Natural killer cell (primary cell): ENCODE measurements around the gene TATDN2. TPM values are rescaled to one million over a fixed set of nuclear protein-coding genes. Genes with fewer than 3 reads are reported as not detected.
A peak's percentile ranks its signal among the peaks of the same experiment; 100 is the strongest.

ENCODE experiments used
- ATAC-seq, 3 donors: fragments of 150-1000 bp in 2 of 3; fragments of 200-7000 bp in 1 of 3; cut with Tn5 transposase; 1 replicate in 1 of 3; 2 replicates in 2 of 3; pipeline ENCODE4 v1.10.0; 2021; ENCODE audit warnings: mild to moderate bottlenecking in 2 of 3, moderate library complexity in 2 of 3
- DNase-seq, 2 donors: peaks; one replicate each; pipeline versions ENCODE4 v3.0.0 to v3.0.0-alpha.2; 2013 to 2021; ENCODE audit warnings: mixed read lengths in 1 of 2
- H3K27ac ChIP-seq: one replicate; pipeline ENCODE4 v1.5.1; 2013; ENCODE audit warnings: mild to moderate bottlenecking, low read length
- H3K27me3 ChIP-seq: one replicate; pipeline ENCODE4 v1.6.1; 2013; ENCODE audit warnings: low read length; ENCODE audit not compliant: control insufficient read depth, insufficient read depth
- H3K36me3 ChIP-seq: one replicate; pipeline ENCODE4 v1.6.1; 2013; ENCODE audit warnings: low read length; ENCODE audit not compliant: control insufficient read depth, insufficient read depth
- H3K4me1 ChIP-seq: one replicate; pipeline ENCODE4 v1.6.1; 2013; ENCODE audit warnings: low read length; ENCODE audit not compliant: control insufficient read depth, insufficient read depth
- H3K4me3 ChIP-seq: one replicate; pipeline ENCODE4 v1.5.1; 2013; ENCODE audit warnings: low read length
- H3K9me3 ChIP-seq: one replicate; pipeline ENCODE4 v1.6.1; 2013; ENCODE audit warnings: low read length; ENCODE audit not compliant: control insufficient read depth, insufficient read depth
- H3K27ac Mint-ChIP-seq, 2 donors: one replicate each; pipeline ENCODE4 v1.8.0; 2022; ENCODE audit warnings: mild to moderate bottlenecking in 2 of 2, mixed read lengths in 2 of 2, moderate library complexity in 1 of 2
- H3K27me3 Mint-ChIP-seq, 2 donors: one replicate each; pipeline ENCODE4 v1.8.0; 2022; ENCODE audit warnings: low read depth in 2 of 2, mixed read lengths in 2 of 2
- H3K36me3 Mint-ChIP-seq: one replicate; pipeline ENCODE4 v1.8.0; 2022; ENCODE audit warnings: mixed read lengths
- H3K4me1 Mint-ChIP-seq, 2 donors: one replicate each; pipeline ENCODE4 v1.8.0; 2022; ENCODE audit warnings: mixed read lengths in 2 of 2
- H3K4me3 Mint-ChIP-seq: one replicate; pipeline ENCODE4 v1.8.0; 2022; ENCODE audit warnings: mild to moderate bottlenecking, moderate library complexity, mixed read lengths
- H3K9me3 Mint-ChIP-seq, 2 donors: one replicate each; pipeline ENCODE4 v1.8.0; 2022; ENCODE audit warnings: mixed read lengths in 2 of 2
- WGBS: methylation state at CpG from one replicate; pipeline ENCODE4 v1.1.7; 2013; ENCODE audit warnings: missing lambda C conversion rate; ENCODE audit not compliant: insufficient coverage; 5-methylcytosine and 5-hydroxymethylcytosine counted together
- intact Hi-C: fragments of 100-400 bp; cut with micrococcal nuclease; formaldehyde crosslinking; loops from one replicate; pipeline ENCODE4 v1.14.2; 2022
- total RNA-seq, 4 donors: library from RNA; stranded (reverse); fragments of 120-200 nt in 1 of 4; gene quantifications; one replicate each; pipeline versions ENCODE4 v1.2.3 to v1.2.4, GENCODE V29; 2013 to 2022
- TF ChIP-seq, protein P1 (sequence below): fragments of 200-600 bp; IDR thresholded peaks from one replicate; pipeline ENCODE4 v1.8.0; 2022; ENCODE audit warnings: antibody characterized with exemption

The TATDN2 gene
- total RNA-seq, 3 donors from 2014 or later (not counting 1 experiment from before 2014, with no cell fraction given), result 75.6 to 99.4 (median 88.4) TPM

DNA sequence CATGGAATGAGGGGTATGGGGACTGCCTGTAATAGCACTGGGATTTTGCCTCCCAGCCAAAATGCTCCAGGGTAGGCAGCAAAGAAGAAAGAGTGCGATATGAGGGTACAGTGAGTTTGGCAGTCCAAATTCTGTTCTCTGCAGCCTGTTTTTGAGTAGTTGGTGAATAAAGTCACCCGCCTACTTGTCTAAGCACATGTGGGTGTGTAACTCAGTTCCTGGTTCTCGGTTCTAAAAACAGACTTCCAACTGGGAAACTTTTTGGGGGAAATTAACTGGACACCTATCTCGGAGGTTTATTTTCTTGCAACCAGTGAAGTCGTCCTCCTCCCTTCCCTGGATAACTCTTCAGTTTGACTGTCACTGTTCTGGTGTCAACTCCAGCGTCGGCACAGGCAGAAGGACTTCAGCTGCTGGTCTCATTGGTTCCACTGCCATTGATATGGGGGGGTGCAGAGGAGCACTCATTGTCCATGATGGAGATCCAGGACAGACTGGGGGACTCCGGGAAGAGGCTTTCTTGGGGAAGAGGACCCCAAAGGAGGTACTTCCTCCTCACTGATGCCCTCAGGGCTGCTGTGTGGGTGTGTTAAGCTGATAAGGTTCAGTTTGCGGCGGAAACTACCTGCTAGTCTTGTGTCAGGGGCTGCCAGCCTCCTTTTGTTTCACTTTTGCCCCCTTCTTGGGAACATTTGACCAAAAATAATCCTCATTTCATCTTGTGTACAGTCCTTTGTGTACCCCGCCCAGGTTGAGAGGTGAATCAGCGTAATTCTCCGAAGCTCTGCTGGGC is 31.3 kb downstream of the TATDN2 start:
- peaks cover 27% of the 10 kb centered on the region for H3K4me1 ChIP-seq
- no peaks in the 10 kb centered on the region for H3K27me3 ChIP-seq
- Mint-ChIP-seq H3K4me1 (peaks cover 24 to 29% of the 10 kb centered on the region in 2 donors), H3K27ac (peak overlapping the region in 1 of 2 donors; percentile 55), H3K27me3 (no peaks in the 10 kb centered on the region), H3K9me3 (no peaks in the 10 kb centered on the region), H3K36me3 (no peaks in the 10 kb centered on the region), H3K4me3 (no peak overlapping the region)
- H3K27ac ChIP-seq, result no peak overlapping the region
- H3K4me3 ChIP-seq, result no peak overlapping the region
- 96% methylated on average over 13 of the region's 13 CpGs for WGBS
- DNase-seq (no peak), ATAC-seq (no peak)
- H3K36me3 ChIP-seq, result peaks cover 63% of the 10 kb centered on the region
- no peaks in the 10 kb centered on the region for H3K9me3 ChIP-seq
- TF ChIP-seq, protein P1, sequence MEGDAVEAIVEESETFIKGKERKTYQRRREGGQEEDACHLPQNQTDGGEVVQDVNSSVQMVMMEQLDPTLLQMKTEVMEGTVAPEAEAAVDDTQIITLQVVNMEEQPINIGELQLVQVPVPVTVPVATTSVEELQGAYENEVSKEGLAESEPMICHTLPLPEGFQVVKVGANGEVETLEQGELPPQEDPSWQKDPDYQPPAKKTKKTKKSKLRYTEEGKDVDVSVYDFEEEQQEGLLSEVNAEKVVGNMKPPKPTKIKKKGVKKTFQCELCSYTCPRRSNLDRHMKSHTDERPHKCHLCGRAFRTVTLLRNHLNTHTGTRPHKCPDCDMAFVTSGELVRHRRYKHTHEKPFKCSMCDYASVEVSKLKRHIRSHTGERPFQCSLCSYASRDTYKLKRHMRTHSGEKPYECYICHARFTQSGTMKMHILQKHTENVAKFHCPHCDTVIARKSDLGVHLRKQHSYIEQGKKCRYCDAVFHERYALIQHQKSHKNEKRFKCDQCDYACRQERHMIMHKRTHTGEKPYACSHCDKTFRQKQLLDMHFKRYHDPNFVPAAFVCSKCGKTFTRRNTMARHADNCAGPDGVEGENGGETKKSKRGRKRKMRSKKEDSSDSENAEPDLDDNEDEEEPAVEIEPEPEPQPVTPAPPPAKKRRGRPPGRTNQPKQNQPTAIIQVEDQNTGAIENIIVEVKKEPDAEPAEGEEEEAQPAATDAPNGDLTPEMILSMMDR, result no peak
- intact Hi-C loops, result no loop called here

DNA sequence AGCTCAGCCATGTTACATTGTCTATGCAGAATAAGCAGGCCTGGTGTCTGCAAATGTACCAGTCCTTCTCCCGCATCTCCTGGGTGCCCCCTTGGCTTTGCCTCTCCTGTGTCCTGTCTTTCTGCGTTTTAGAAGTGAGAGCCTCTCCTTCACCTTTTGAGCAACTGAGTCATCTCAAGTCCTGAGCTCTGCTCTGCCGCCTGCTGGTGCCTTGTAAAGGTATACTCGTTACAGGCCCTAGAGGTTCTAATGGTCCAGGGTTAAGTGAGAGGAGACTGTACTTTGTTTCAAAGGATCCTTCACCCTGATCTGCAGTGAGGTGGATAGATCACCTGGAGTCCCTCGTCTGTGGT is 31.9 kb downstream of the TATDN2 start:
- no peaks in the 10 kb centered on the region for H3K36me3 Mint-ChIP-seq
- 98% methylated on average over 5 of the region's 5 CpGs for WGBS
- peaks cover 28 to 33% of the 10 kb centered on the region in 2 donors for H3K4me1 Mint-ChIP-seq
- peak overlapping the region in 1 of 2 donors; percentile 55 for H3K27ac Mint-ChIP-seq
- no peaks in the 10 kb centered on the region for H3K9me3 ChIP-seq
- ATAC-seq (no peak), DNase-seq (peak in 1 of 2 donors; percentile 31)
- intact Hi-C loops, result no loop called here
- H3K27me3 Mint-ChIP-seq, result no peaks in the 10 kb centered on the region
- H3K4me1 ChIP-seq, result peaks cover 31% of the 10 kb centered on the region
- no peak overlapping the region for H3K27ac ChIP-seq
- TF ChIP-seq, protein P1, result no peak
- H3K9me3 Mint-ChIP-seq, result no peaks in the 10 kb centered on the region
- no peak overlapping the region for H3K4me3 ChIP-seq
- H3K27me3 ChIP-seq, result no peaks in the 10 kb centered on the region
- H3K4me3 Mint-ChIP-seq, result no peak overlapping the region
- peaks cover 64% of the 10 kb centered on the region for H3K36me3 ChIP-seq

GRCh38 chr3:10280571-10280970 is 32.3 kb downstream of the TATDN2 start:
- TF ChIP-seq, protein P1, result no peak
- Mint-ChIP-seq H3K4me1 (peaks cover 27 to 33% of the 10 kb centered on the region in 2 donors), H3K27me3 (no peaks in the 10 kb centered on the region), H3K4me3 (no peak overlapping the region), H3K27ac (peak overlapping the region in 1 of 2 donors; percentile 55), H3K36me3 (no peaks in the 10 kb centered on the region), H3K9me3 (no peaks in the 10 kb centered on the region)
- intact Hi-C loops, result no loop called here
- H3K27ac ChIP-seq, result no peak overlapping the region
- DNase-seq, result no peak
- ATAC-seq, result no peak
- no peaks in the 10 kb centered on the region for H3K27me3 ChIP-seq
- H3K36me3 ChIP-seq, result peaks cover 65% of the 10 kb centered on the region
- 90% methylated on average over 5 of the region's 6 CpGs for WGBS
- no peaks in the 10 kb centered on the region for H3K9me3 ChIP-seq
- H3K4me3 ChIP-seq, result no peak overlapping the region
- peaks cover 31% of the 10 kb centered on the region for H3K4me1 ChIP-seq
